Small intestine (tissue), 7 donors: Measurements from ENCODE around the gene AACS. TPM values are rescaled to one million over a fixed set of nuclear protein-coding genes. Genes with fewer than 3 reads are reported as not detected.

ENCODE experiments used
- DNase-seq, 2 donors: peaks; one replicate each; pipeline versions ENCODE4 v3.0.0 to v3.0.0-alpha.2; 2013
- FAIRE-seq: peaks from 2 replicates; lab custom pipeline; 2012; peaks lifted over from hg19 to GRCh38; lab: Jason Lieb, UNC
- H3K27ac ChIP-seq, 3 donors: one replicate each; pipeline ENCODE4 v1.5.1; 2013; ENCODE audit warnings: low read length in 2 of 3, mild to moderate bottlenecking in 2 of 3, control low read depth in 1 of 3, inconsistent platforms in 1 of 3, low read depth in 1 of 3, moderate library complexity in 1 of 3
- H3K27me3 ChIP-seq, 3 donors: one replicate each; pipeline ENCODE4 v1.6.1; 2013; ENCODE audit warnings: low read length in 3 of 3, inconsistent platforms in 1 of 3; ENCODE audit not compliant: control insufficient read depth in 3 of 3, insufficient read depth in 3 of 3
- H3K36me3 ChIP-seq, 3 donors: one replicate each; pipeline ENCODE4 v1.6.1; 2013; ENCODE audit warnings: low read length in 3 of 3, inconsistent platforms in 1 of 3, low read depth in 1 of 3, mild to moderate bottlenecking in 1 of 3, moderate library complexity in 1 of 3; ENCODE audit not compliant: control insufficient read depth in 3 of 3, insufficient read depth in 2 of 3
- H3K4me1 ChIP-seq, 3 donors: one replicate each; pipeline ENCODE4 v1.6.1; 2013; ENCODE audit warnings: low read length in 2 of 3, inconsistent platforms in 1 of 3, low read depth in 1 of 3, mild to moderate bottlenecking in 1 of 3, moderate library complexity in 1 of 3; ENCODE audit not compliant: control insufficient read depth in 3 of 3, insufficient read depth in 2 of 3
- H3K4me3 ChIP-seq, 3 donors: one replicate each; pipeline ENCODE4 v1.5.1; 2013; ENCODE audit warnings: low read length in 3 of 3, control low read depth in 1 of 3, inconsistent platforms in 1 of 3, low read depth in 1 of 3, mild to moderate bottlenecking in 1 of 3, moderate library complexity in 1 of 3
- H3K9me3 ChIP-seq, 2 donors: one replicate each; pipeline ENCODE4 v1.6.1; 2013; ENCODE audit warnings: low read depth in 1 of 2, low read length in 1 of 2; ENCODE audit not compliant: control insufficient read depth in 2 of 2, insufficient read depth in 1 of 2
- WGBS, 3 donors: extraction: QIAGEN DNeasy Blood & Tissue Kit; methylation state at CpG; one replicate each; pipeline ENCODE4 v1.1.7; 2013; 5-methylcytosine and 5-hydroxymethylcytosine counted together
- polyA plus RNA-seq, 4 donors: library from polyadenylated mRNA; stranded (reverse) in 3 of 4; unstranded in 1 of 4; fragments of 200-250 nt in 3 of 4; fragments of 120-200 nt in 1 of 4; gene quantifications; one replicate each; pipeline versions ENCODE4 v1.2.1 to v1.2.3, GENCODE V29; 2013
- donor health status: healthy with polysubstance abuse.
- donor health status: control.
- donor health status: control.
- donor health status: Bipolar disorder and iron deficiency.
- donor health status: healthy.

Gene AACS
- polyA plus RNA-seq, 4 donors: 15.8 to 35.9 (median 22.4) TPM

DNA sequence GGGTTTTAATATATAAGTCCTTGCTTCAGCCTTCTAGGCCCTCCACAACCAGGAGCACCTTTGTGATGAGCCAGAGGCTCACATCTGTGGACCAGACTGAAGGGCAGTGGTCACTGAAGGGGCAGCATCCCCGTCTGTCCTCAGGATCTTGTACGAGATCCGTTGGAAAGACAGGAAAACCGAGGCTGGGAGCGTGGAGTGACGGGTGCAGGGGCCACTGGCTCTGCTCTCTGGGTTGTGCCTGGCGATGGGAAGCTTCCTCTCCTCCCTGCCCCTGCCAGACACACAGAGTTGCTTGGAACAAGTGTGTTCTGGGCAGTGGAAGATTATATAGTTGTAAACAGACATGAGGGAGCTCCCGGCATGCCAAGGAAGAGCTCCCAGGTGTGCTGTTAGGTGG is 48.0 kb downstream of the AACS start:
- Histone ChIP-seq H3K27me3 (no peaks in the 10 kb centered on the region), H3K4me1 (no peaks in the 10 kb centered on the region), H3K27ac (no peak overlapping the region), H3K4me3 (no peak overlapping the region), H3K36me3 (peaks cover 0 to 59% (median 10%) of the 10 kb centered on the region in 3 donors), H3K9me3 (peaks cover 0 to 4% of the 10 kb centered on the region in 2 donors)
- FAIRE-seq (no peak), DNase-seq (no peak)
- 89 to 95% (median 94%) methylated on average over 8 of the region's 8 CpGs for WGBS, 3 donors

DNA sequence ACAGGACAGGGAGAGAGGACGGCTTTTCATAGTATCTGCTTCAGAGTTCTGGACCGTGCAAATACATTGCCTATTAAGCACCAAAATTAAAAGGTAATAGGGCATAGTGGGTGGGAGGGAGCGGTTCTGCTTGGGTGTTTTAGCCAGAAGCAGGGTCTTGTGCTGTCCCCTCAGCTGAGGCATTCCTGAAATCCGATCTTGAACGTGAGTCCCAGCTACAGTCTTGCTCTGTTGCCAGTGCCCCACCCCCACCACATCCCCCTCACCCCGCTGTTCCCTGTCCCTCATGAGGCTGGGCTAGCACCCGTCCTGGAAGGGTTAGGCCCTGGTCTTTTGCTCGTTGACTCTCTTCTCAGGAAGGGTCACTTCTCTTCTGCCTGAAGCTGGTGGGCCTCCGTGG is 48.6 kb downstream of the AACS start:
- Histone ChIP-seq H3K9me3 (peaks cover 0 to 8% of the 10 kb centered on the region in 2 donors), H3K4me1 (no peaks in the 10 kb centered on the region), H3K27ac (no peak overlapping the region), H3K27me3 (no peaks in the 10 kb centered on the region), H3K4me3 (no peak overlapping the region), H3K36me3 (peaks cover 0 to 64% (median 13%) of the 10 kb centered on the region in 3 donors)
- DNase-seq: no peak
- no peak for FAIRE-seq
- WGBS, 3 donors: 84 to 93% (median 88%) methylated on average over 9 of the region's 9 CpGs

DNA sequence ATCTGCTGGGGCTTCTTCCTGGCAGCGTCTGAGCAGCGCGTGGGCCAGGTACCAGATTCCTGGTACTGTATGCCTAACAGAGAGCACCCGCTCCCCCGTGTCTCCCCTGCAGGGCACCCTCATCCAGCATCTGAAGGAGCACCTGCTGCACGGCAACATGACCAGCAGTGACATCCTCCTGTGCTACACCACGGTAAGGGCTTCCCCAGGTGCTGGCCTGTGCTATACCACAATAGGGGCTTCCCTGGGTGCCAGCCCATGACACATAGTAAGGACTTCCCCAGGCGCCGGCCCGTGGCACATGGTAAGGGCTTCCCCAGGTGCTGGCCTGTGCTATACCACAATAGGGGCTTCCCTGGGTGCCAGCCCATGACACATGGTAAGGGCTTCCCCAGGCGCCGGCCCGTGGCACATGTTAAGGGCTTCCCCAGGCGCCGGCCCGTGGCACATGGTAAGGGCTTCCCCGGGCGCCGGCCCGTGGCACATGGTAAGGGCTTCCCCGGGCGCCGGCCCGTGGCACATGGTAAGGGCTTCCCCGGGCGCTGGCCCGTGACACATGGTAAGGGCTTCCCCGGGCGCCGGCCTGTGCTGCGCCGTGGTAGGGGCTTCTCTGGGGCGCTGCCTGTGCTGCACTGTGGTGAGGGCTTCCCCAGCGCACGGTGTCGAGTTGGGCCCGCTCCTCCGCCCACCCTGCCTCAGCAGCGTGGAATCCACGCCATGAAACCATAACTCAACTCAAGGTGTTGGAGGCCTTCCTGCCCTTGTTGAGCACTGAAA is 49.3 kb downstream of the AACS start:
- H3K4me3 ChIP-seq: no peak overlapping the region
- no peak for FAIRE-seq
- no peak overlapping the region for H3K27ac ChIP-seq
- H3K36me3 ChIP-seq: peaks cover 0 to 58% (median 11%) of the 10 kb centered on the region in 3 donors
- H3K27me3 ChIP-seq: no peaks in the 10 kb centered on the region
- no peaks in the 10 kb centered on the region for H3K4me1 ChIP-seq
- H3K9me3 ChIP-seq: peaks cover 0 to 14% of the 10 kb centered on the region in 2 donors
- WGBS, 3 donors: 93 to 96% (median 94%) methylated on average over 35 to 40 of the region's 40 CpGs
- DNase-seq: no peak

DNA sequence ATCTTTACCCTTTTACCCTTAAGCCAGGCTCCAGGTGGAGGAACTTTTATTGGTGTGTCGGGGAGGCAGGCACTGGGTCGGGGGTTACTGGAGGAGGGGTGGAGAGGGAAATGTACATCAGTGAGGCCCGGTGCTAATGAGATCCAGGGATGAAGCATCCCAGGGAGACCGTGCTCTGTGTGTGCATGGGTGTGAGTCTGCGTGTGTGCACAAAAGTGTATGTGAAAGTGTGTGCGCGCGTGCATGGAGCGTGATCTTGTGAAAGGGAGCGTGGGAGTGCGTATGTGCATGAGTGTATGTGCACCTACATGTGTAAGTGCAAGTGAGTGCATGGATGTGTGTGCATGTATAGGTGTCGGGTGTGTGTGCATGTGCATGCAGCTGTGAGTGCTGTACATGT is 55.3 kb downstream of the AACS start:
- FAIRE-seq (no peak), DNase-seq (no peak)
- Histone ChIP-seq H3K27me3 (no peaks in the 10 kb centered on the region), H3K27ac (no peak overlapping the region), H3K36me3 (peaks cover 0 to 43% (median 9%) of the 10 kb centered on the region in 3 donors), H3K9me3 (peaks cover 0 to 10% of the 10 kb centered on the region in 2 donors), H3K4me1 (peaks cover 0 to 13% (median 0%) of the 10 kb centered on the region in 3 donors), H3K4me3 (no peak overlapping the region)
- WGBS, 3 donors: 82 to 88% (median 85%) methylated on average over 12 of the region's 12 CpGs

DNA sequence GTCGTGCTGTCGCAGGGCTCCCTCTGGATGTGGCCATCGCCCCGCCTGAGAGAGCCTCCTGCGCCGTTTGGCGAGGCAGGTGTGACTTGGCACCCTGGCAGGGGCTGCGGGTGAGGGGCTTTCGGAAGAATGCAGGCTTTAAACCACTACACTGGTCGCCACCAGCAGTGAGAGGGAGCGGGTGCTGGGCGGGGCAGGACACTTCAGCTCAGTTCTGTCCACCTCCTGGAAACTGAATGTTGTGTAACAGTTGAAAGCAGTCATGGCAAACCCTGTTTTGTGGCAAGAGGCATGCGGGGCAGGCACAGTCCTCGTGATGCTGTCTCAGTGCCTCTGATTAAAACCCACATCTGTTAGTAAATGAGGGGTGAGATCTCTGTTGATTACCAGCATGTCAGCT is 55.9 kb downstream of the AACS start:
- DNase-seq (no peak), FAIRE-seq (no peak)
- H3K9me3 ChIP-seq: peaks cover 0 to 10% of the 10 kb centered on the region in 2 donors
- H3K27ac ChIP-seq: no peak overlapping the region
- no peak overlapping the region for H3K4me3 ChIP-seq
- peaks cover 0 to 13% (median 0%) of the 10 kb centered on the region in 3 donors for H3K4me1 ChIP-seq
- H3K36me3 ChIP-seq: peaks cover under 1 to 38% (median 6%) of the 10 kb centered on the region in 3 donors
- WGBS, 3 donors: 87 to 94% (median 91%) methylated on average over 14 of the region's 14 CpGs
- no peaks in the 10 kb centered on the region for H3K27me3 ChIP-seq

DNA sequence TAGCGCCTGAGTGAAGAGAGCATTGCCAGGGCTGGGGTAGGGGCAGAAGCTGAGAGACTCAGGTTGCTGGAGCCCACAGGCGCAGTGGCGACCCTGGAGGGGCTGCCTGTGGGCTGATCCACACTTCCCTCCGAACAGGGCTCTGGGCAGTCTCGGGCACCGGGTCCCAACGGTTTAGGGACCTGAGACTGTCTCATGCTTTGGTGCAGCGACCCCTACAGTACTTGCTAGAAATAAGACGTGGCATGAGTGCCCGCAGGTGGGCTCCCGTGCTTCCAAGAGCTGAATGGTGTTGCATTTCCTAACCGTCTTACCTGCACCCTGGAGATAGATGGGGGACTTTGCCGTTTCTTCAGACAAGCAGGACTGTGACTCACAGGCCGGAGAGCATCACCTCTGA is 57.4 kb downstream of the AACS start:
- peaks cover 0 to 13% (median 0%) of the 10 kb centered on the region in 3 donors for H3K4me1 ChIP-seq
- no peak overlapping the region for H3K4me3 ChIP-seq
- no peaks in the 10 kb centered on the region for H3K27me3 ChIP-seq
- no peak for DNase-seq
- peaks cover 0 to 10% of the 10 kb centered on the region in 2 donors for H3K9me3 ChIP-seq
- no peak overlapping the region for H3K27ac ChIP-seq
- WGBS, 3 donors: 93 to 96% (median 95%) methylated on average over 14 of the region's 14 CpGs
- no peak for FAIRE-seq
- peaks cover 4 to 38% (median 8%) of the 10 kb centered on the region in 3 donors for H3K36me3 ChIP-seq

DNA sequence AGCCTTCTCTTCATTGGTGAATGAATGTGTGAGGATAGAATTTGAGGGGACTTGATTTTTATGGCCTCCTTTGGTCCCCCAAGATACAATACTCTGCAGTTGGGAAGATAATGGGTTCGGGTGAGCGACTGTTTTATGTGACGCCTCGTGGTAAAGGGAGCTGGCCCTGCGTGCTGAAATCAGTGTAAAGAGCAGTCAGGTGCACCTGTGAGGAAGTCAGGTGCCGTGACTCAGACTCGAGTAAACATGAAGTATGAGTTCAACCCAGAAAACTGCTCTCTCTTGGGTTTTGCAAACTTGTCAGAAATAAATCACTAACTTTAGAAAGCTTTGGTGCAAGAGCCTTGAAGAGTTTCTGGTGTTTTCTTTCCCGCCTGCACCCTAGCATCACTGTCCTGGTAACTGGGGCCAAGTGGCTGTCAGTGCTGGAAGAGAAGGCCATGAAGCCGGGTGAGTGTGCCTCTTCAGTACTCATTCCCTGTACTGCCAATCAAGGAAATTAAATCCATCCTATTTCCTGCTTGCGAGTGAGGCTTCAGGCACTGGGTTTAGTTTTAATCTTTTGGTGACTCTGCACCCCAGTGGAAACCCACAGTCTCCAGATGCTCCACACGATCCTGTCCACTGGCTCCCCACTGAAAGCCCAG is 59.2 kb downstream of the AACS start:
- Histone ChIP-seq H3K4me3 (no peak overlapping the region), H3K36me3 (peaks cover 2 to 38% (median 4%) of the 10 kb centered on the region in 3 donors), H3K4me1 (peaks cover 0 to 13% (median 0%) of the 10 kb centered on the region in 3 donors), H3K27ac (peak overlapping the region in 2 of 3 donors; percentile 31 to 55), H3K9me3 (peaks cover 0 to under 1% of the 10 kb centered on the region in 2 donors), H3K27me3 (no peaks in the 10 kb centered on the region)
- DNase-seq: peak; percentile 52 to 56
- no peak for FAIRE-seq
- 27 to 68% (median 44%) methylated on average over 11 of the region's 11 CpGs for WGBS, 3 donors

DNA sequence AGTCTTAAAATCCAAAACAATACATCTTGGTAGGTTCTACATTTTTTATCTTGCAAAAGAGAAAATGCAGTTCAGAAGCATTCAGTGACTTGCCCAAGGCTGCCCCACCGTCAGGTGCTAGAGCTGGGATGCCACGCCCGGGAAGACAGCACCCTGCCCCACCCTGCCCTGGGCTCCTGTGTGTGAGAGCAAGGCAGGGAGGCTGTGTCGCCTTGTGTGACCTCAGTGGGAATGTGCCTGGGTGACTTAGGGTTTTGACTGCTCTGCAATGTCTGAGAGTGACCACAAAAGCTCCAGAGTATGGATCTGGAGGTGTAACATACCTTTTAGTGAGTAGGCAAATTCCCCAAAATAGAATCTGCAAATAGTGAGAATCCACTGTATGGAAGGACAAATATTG is 60.0 kb downstream of the AACS start:
- peak in 1 of 2 donors; percentile 40 for DNase-seq
- Histone ChIP-seq H3K4me1 (peaks cover 0 to 12% (median 0%) of the 10 kb centered on the region in 3 donors), H3K36me3 (peaks cover 4 to 40% (median 5%) of the 10 kb centered on the region in 3 donors), H3K27ac (no peak overlapping the region), H3K9me3 (no peaks in the 10 kb centered on the region), H3K4me3 (no peak overlapping the region), H3K27me3 (no peaks in the 10 kb centered on the region)
- FAIRE-seq: no peak
- WGBS, 3 donors: 26 to 66% (median 58%) methylated on average over 4 of the region's 4 CpGs
